ENCODE measurements around the gene UBE3A. TPM values are rescaled to one million over a fixed set of nuclear protein-coding genes. Genes with fewer than 3 reads are reported as not detected.

The UBE3A gene
- total and polyA plus RNA-seq, 8 donors, result 8.9 to 48.9 (median 39.0) TPM

GRCh38 chr15:25366058-25366457 lies 72.8 kb downstream of the UBE3A start:
- intact Hi-C loops (cut with DNase I), result no loop called here
- 89% methylated on average over 1 of the region's 1 CpG for WGBS, 2 donors
- Histone ChIP-seq H3K9me3 (no peaks in the 10 kb centered on the region), H3K4me1 (no peaks in the 10 kb centered on the region), H3K36me3 (peaks cover 0 to 14% (median 0%) of the 10 kb centered on the region in 3 donors), H3K4me3 (no peak overlapping the region), H3K27me3 (no peaks in the 10 kb centered on the region), H3K27ac (no peak overlapping the region)
- no peak for ATAC-seq
- DNase-seq, result no peak
- TF ChIP-seq CTCF (IDR thresholded peaks at IDR 0.05), result no peak
- no peak for FAIRE-seq

DNA sequence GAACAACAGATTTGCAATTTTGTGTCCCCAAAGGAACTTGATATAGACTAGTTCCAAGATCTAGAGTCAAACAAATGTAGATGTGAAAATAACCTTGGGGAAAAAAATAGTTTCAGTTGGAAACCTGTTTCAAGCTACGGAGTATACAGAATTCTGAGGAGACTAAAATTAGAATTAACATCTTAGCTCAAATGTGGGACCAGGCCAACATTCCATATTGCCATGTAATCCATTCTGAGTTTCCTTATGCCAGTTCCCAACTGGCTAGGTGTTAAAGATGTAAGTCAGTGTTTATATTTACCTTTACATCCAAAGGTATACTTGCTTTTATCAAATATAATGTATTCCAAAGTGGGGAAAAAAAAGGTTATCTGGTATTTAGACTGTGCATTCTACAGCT lies 76.3 kb downstream of the UBE3A start:
- Histone ChIP-seq H3K4me1 (no peaks in the 10 kb centered on the region), H3K4me3 (no peak overlapping the region), H3K36me3 (peaks cover 0 to 4% (median 0%) of the 10 kb centered on the region in 3 donors), H3K27ac (no peak overlapping the region), H3K9me3 (no peaks in the 10 kb centered on the region), H3K27me3 (no peaks in the 10 kb centered on the region)
- ATAC-seq, result no peak
- no peak for DNase-seq
- intact Hi-C loops (cut with DNase I), result no loop called here
- no peak for FAIRE-seq
- TF ChIP-seq CTCF (IDR thresholded peaks at IDR 0.05), result no peak
- 89 to 92% methylated on average over 1 of the region's 1 CpG for WGBS, 2 donors

DNA sequence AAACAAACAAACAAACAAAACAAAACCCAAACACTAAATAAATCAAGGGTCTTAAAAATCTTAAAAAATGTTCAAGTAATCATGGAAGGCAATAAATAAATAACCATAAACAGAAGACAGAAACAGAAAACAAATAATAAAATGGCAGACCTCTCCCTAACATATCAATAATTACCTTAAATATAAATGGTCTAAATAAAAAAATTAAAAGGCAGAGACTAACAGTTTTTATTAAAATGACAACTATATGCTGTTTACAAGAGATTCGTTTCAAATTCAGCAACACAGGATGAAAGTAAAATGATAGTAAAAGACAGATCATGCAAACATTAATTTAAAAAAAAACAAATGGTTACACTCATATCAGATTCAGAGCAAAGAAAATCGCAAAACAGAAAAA lies 91.1 kb downstream of the UBE3A start:
- Histone ChIP-seq H3K27me3 (no peaks in the 10 kb centered on the region), H3K27ac (no peak overlapping the region), H3K4me3 (no peak overlapping the region), H3K36me3 (peaks cover 0 to 6% (median 0%) of the 10 kb centered on the region in 3 donors), H3K9me3 (no peaks in the 10 kb centered on the region), H3K4me1 (no peaks in the 10 kb centered on the region)
- no peak for FAIRE-seq
- TF ChIP-seq CTCF (IDR thresholded peaks at IDR 0.05), result no peak
- WGBS, 2 donors, result 98 to 99% methylated on average over 2 of the region's 2 CpGs
- intact Hi-C loops (cut with DNase I), result no loop called here
- ATAC-seq, result no peak
- DNase-seq, result no peak

DNA sequence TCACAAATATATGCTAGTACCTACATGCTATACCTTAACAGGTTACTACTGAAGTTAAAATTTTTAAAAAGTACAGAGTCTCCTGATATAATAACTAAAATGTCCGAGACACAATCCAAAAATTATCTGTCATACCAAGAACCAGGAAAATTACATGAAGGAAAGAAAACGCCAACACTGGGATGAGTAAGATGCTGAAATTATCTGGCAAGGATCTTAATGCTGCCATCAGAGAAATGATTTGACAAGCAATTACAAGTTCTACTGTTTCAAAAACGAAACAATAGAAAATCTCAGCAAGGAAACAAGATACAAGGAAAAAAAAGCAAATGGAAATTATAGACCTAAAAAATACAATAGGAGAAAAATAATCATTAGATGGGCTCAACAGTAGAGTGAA lies 92.5 kb downstream of the UBE3A start:
- no peaks in the 10 kb centered on the region for H3K4me1 ChIP-seq
- H3K27me3 ChIP-seq, result no peaks in the 10 kb centered on the region
- no peak for TF ChIP-seq CTCF (IDR thresholded peaks at IDR 0.05)
- no peak for FAIRE-seq
- intact Hi-C loops (cut with DNase I), result no loop called here
- ATAC-seq, result no peak
- no peak overlapping the region for H3K27ac ChIP-seq
- no peaks in the 10 kb centered on the region for H3K9me3 ChIP-seq
- DNase-seq, result no peak
- peaks cover 0 to 4% (median 0%) of the 10 kb centered on the region in 3 donors for H3K36me3 ChIP-seq
- H3K4me3 ChIP-seq, result no peak overlapping the region
- 97% methylated on average over 3 of the region's 3 CpGs for WGBS, 2 donors

DNA sequence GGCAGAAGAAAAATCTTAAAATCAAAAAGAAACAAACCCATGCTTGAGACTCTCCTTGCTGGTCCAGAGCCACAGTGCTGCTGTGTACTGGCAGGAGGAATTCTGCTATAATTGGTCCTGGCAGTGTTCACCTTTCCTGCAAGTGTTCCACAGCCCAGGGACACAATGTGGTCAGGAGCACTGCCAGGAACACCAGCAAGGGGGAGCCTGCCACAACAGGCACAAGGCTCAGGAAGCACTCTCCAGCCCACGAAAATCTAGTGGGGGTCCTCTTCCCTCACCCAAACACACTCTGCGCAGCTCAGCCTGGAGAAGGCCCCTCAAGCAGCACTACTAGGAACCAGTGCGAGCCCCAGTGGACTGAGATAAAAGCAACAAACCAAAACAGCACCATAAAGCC lies 92.9 kb downstream of the UBE3A start:
- no peak for TF ChIP-seq CTCF (IDR thresholded peaks at IDR 0.05)
- no peak for DNase-seq
- Histone ChIP-seq H3K27me3 (no peaks in the 10 kb centered on the region), H3K9me3 (no peaks in the 10 kb centered on the region), H3K36me3 (peaks cover 0 to under 1% (median 0%) of the 10 kb centered on the region in 3 donors), H3K27ac (no peak overlapping the region), H3K4me3 (no peak overlapping the region), H3K4me1 (no peaks in the 10 kb centered on the region)
- ATAC-seq, result peak in 1 of 4 donors; percentile 34
- intact Hi-C loops (cut with DNase I), result no loop called here
- 91% methylated on average over 3 of the region's 3 CpGs for WGBS, 2 donors
- FAIRE-seq, result no peak
